ENCODE data around the gene ADK.

- TF ChIP-seq CTCF (IDR thresholded peaks at IDR 0.05; ENCODE audit: low read depth, low read length) (no peak), EZH2phosphoT487 (IDR thresholded peaks at IDR 0.05; ENCODE audit: low read depth) (no peak)
Observed at GRCh38 chr10:74658511-74658910, 507.5 kb downstream of the ADK start.

Measured in OCI-LY3 (cell line).